ENCODE measurements around the gene HAUS7. TPM values are rescaled to one million over a fixed set of nuclear protein-coding genes. Genes with fewer than 3 reads are reported as not detected.

HAUS7 gene
- total RNA-seq, 4 donors from 2014 or later, result 20.7 to 46.8 (median 27.7) TPM

DNA sequence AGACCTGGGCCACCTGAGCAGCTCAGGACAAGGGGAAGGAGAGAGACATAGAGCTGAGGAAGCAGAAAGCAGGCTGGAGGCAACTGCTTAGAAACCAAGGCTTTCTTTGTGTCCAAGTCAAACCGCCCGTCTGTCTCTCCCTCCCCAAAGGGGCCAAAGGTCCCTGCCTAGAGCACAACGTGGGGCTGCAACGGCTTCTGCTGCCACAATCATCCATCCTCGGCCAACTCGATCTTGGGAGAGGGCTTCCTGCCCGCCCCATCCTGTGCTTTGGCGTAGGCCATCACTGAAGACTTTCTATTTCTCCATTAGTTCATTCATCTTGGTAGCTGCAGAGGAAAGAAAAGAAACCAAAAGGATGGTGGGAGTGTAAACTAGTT is 22.8 kb downstream of the HAUS7 start:
- H3K36me3 ChIP-seq, result no peaks in the 10 kb centered on the region
- H3K27ac ChIP-seq, result no peak overlapping the region
- no peak for DNase-seq
- TF ChIP-seq POLR2A (IDR thresholded peaks at IDR 0.05) (no peak), CTCF (IDR thresholded peaks at IDR 0.05) (no peak)
- H3K4me3 ChIP-seq (replicated peaks in 1 of 3), result no peak overlapping the region
- H3K9me3 ChIP-seq, result no peaks in the 10 kb centered on the region
- H3K4me1 ChIP-seq, result no peaks in the 10 kb centered on the region
- intact Hi-C loops (cut with DNase I), result no loop called here
- 93 to 96% methylated on average over 3 to 4 of the region's 8 CpGs for WGBS, 2 donors
- H3K27me3 ChIP-seq, result no peaks in the 10 kb centered on the region

- WGBS, 2 donors, result 91 to 100% methylated on average over 3 to 6 of the region's 17 CpGs
- H3K36me3 ChIP-seq, result no peaks in the 10 kb centered on the region
These were observed 23.3 kb downstream of the HAUS7 start for GRCh38 chrX:153446950-153447580.

DNA sequence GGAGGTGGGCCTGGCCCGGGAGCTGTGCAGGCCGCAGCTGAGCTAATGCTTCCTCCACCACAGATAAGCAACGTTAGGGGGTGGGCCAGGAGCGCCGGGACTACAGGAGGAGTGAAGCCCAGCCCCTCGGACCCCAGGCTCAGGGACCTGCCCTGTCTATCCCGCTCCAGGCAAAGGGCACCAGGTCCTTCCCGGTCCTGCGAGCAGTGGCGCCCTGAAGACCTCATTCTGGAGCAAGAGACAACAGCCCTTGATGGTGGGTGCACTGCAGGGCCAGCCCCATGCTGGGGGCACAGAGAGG is 23.8 kb downstream of the HAUS7 start:
- Histone ChIP-seq H3K9me3 (no peaks in the 10 kb centered on the region), H3K4me1 (no peaks in the 10 kb centered on the region), H3K36me3 (no peaks in the 10 kb centered on the region), H3K4me3 (replicated peaks in 1 of 3) (no peak overlapping the region), H3K27ac (no peak overlapping the region), H3K27me3 (no peaks in the 10 kb centered on the region)
- no peak for TF ChIP-seq POLR2A (IDR thresholded peaks at IDR 0.05)
- no peak for TF ChIP-seq CTCF (IDR thresholded peaks at IDR 0.05)
- DNase-seq, result no peak
- 76% methylated on average over 7 of the region's 10 CpGs; no CpG with 5 or more reads in 1 of the 2 donors for WGBS, 2 donors
- intact Hi-C loops (cut with DNase I), result no loop called here

More at GRCh38 chrX:153446950-153447580, 23.3 kb downstream of the HAUS7 start:
- Histone ChIP-seq H3K27me3 (no peaks in the 10 kb centered on the region), H3K4me1 (no peaks in the 10 kb centered on the region), H3K4me3 (replicated peaks in 1 of 3) (no peak overlapping the region), H3K9me3 (no peaks in the 10 kb centered on the region), H3K27ac (no peak overlapping the region)
- DNase-seq, result no peak
- intact Hi-C loops (cut with DNase I), result no loop called here
- TF ChIP-seq POLR2A (IDR thresholded peaks at IDR 0.05) (no peak), CTCF (IDR thresholded peaks at IDR 0.05) (no peak)

DNA sequence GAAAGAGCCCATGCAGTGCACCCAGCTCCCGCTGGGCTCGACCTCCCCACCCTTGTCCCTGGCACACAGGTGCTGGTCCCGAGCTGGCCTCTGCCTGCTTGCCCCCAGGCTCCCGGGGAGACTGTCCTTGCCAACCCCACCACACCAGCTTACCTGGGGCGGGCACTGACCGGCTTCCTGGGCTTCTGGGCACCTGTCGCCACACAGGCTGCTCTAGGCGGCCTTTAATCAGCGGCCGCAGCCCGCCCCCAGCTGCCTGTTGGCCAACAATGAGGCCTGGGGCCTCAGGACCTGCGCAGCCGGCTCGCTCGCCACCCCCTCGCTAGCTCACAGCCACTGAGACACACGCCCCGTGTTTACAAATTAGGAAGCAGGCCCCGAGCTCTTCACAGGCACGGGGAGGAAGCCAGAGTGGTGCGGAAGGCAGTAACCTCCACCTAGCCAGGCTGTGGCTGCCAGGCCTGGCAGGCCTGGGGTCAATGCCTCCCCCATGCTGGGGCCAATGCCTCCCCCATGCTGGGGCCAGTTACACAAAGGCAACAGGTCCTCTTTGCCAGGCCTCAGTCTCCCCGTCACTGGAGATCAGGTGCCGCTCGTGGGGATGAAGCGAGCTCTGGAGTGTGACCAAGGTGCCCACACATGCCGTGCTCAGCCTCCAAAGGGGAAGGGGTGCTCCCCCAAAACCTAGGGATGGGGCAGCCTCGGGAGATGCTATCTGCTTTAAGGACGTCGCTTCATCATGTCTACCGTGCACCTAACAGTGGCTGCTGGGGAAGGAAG is 24.3 kb downstream of the HAUS7 start, which contains the start of gene TREX2:
TSS of gene TREX2 (minus strand) at position 201 of the 780 bp plus-strand sequence. CDS start 626 bp downstream, outside the sequence.
- Histone ChIP-seq H3K27ac (no peak within 1 kb of the TSS), H3K4me3 (replicated peaks in 1 of 3) (no peak within 1 kb of the TSS), H3K4me1 (no peaks in the 10 kb centered on the region), H3K27me3 (no peaks in the 10 kb centered on the region), H3K36me3 (no peaks in the 10 kb centered on the region), H3K9me3 (no peaks in the 10 kb centered on the region)
- intact Hi-C loops (cut with DNase I), result no loop called here
- WGBS, 2 donors, result 93 to 95% methylated on average over 3 to 17 of the region's 30 CpGs
- DNase-seq, result no peak
- TF ChIP-seq CTCF (IDR thresholded peaks at IDR 0.05), result no peak
- TF ChIP-seq POLR2A (IDR thresholded peaks at IDR 0.05), result no peak

Measured in thyroid gland (tissue), 4 donors.